ENCODE data around the gene TRIP11.

DNA sequence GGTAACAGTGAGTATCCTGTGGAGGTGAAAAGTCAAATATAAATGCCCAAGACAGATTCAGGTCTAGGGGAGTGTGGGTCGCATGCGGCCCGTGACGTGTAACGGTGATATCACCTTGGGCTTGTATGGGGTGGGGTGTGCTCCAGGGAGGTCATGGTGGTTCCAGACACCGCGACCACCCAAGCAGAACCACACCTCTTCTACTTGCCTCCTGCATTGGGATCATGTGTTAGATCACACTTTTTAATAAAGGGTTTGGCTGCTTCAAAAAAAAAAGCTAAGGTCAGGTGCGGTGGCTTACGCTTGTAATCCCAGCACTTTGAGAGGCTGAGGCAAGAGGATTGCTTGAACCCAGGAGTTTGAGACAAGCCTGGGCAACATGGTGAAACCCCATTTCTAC lies 96.9 kb downstream of the TRIP11 start:
- TF ChIP-seq POLR2AphosphoS5 (IDR thresholded peaks at IDR 0.05; ENCODE audit: borderline replicate concordance, low read depth, low read length) (no peak), EZH2 (IDR thresholded peaks at IDR 0.05) (no peak), FOXP2 (optimal IDR thresholded peaks at IDR 0.05; ENCODE audit: control extremely low read depth, extremely low read length, insufficient read depth) (no peak)

All from SK-N-MC (cell line).